Regular cardiac myocyte (primary cell): ENCODE results near the gene DPT. TPM values are rescaled to one million over a fixed set of nuclear protein-coding genes. Genes with fewer than 3 reads are reported as not detected.

ENCODE experiments used
- total RNA-seq: library from RNA; depleted of rRNA; stranded (reverse); fragments of >200 nt; gene quantifications from 2 replicates; pipeline ENCODE4 v1.2.3, GENCODE V29; 2014

DPT gene
- under 0.01 TPM in 1 of 2 replicates, not detected in the other for total RNA-seq

DNA sequence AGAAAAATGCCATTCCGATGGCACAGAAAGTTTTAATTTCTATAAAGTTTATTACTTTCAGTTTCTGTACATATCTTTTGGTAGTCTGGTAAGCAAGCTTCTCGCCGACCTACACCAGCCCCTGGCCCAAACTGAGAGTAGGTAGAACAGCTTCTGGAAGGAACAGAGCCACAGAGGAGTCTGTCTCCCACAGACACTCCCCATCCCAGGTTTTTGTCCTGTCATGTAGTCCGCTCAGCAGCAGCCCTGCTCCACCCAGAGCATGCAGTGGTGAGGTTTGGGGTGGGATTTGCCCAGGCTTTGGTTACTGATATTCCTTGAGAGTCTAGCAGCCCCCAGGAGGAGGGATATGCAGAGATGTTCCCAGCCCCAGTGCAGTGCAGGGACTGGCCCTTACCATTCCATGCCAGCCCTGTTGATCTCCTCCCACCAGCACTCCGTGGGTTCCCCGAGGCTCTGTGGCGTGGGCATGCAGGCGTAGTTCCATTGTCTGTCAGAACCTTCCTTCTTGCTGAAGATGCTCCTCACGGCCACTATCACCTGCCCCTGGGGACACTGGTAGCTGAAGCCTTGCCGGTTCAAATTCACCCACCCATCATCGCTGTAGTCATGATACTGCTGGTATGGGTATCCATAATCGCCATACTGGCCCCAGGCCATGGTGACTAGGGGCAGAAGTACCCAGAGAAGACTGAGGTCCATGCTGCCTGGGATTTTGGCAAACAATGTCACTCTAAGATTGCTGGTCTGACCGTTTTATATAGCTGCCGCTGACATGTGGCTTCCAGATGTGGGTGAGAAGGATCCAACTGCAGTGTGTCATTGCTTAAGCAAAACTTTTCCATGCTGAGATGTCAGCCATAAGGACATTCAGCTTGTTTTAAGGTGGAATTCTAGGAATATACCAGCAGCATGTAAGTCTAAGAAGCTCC, at the start of gene DPT:
Gene DPT (minus strand): TSS at position 734 of the 932 bp plus-strand sequence. CDS start 32 bp downstream, at position 702.

Other genes with a start within 250 kb of the DPT start
- not detected in 2 replicates for gene XCL2, start 185.2 kb downstream of the DPT start, total RNA-seq
- not detected in 2 replicates for gene XCL1, start 152.6 kb downstream of the DPT start, total RNA-seq